ENCODE results near the gene RNF135.

Gene RNF135

DNA sequence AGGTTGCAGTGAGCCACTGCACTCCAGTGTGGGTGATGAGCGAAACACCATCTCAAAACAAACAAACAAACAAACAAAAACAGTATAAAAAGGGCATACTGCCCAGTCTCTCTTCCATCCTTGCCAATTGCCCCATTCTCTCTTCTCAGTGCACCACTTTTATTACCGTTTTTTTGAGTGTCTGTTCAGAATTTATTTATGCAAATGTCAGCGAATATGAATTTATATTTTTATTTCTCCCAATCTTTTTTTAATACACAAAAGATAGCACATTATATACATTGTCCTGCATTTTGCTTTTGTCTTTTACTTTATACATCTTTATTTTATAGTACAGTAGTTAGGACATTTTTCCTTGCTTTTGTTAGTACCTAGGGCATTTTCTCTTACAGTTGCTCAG is 19.6 kb downstream of the RNF135 start:
- H3K4me2 ChIP-seq (ENCODE audit: low read length): no peak overlapping the region
- no peak overlapping the region for H3K4me3 ChIP-seq (ENCODE audit: low read length)
- no peak overlapping the region for H3K27ac ChIP-seq (ENCODE audit: low read length)
- H3K36me3 ChIP-seq (replicated peaks; ENCODE audit: low read depth, low read length): peaks cover 15% of the 10 kb centered on the region
- no peaks in the 10 kb centered on the region for H3K4me1 ChIP-seq (ENCODE audit: low read length)
- no peaks in the 10 kb centered on the region for H3K79me2 ChIP-seq (ENCODE audit: low read length)
- no peak overlapping the region for H3K9ac ChIP-seq (ENCODE audit: low read length)
- no peaks in the 10 kb centered on the region for H3K9me3 ChIP-seq (ENCODE audit: insufficient read depth, low read length)
- no peaks in the 10 kb centered on the region for H3K27me3 ChIP-seq (ENCODE audit: low read depth, low read length)
- no peak overlapping the region for H2AFZ ChIP-seq (ENCODE audit: low read depth, low read length)
- H4K20me1 ChIP-seq (ENCODE audit: insufficient read depth, low read length): no peaks in the 10 kb centered on the region
- TF ChIP-seq, protein P1, sequence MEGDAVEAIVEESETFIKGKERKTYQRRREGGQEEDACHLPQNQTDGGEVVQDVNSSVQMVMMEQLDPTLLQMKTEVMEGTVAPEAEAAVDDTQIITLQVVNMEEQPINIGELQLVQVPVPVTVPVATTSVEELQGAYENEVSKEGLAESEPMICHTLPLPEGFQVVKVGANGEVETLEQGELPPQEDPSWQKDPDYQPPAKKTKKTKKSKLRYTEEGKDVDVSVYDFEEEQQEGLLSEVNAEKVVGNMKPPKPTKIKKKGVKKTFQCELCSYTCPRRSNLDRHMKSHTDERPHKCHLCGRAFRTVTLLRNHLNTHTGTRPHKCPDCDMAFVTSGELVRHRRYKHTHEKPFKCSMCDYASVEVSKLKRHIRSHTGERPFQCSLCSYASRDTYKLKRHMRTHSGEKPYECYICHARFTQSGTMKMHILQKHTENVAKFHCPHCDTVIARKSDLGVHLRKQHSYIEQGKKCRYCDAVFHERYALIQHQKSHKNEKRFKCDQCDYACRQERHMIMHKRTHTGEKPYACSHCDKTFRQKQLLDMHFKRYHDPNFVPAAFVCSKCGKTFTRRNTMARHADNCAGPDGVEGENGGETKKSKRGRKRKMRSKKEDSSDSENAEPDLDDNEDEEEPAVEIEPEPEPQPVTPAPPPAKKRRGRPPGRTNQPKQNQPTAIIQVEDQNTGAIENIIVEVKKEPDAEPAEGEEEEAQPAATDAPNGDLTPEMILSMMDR (IDR thresholded peaks at IDR 0.05; ENCODE audit: low read depth, low read length): no peak
- no peak for TF ChIP-seq EZH2phosphoT487 (IDR thresholded peaks at IDR 0.05; ENCODE audit: low read depth)

DNA sequence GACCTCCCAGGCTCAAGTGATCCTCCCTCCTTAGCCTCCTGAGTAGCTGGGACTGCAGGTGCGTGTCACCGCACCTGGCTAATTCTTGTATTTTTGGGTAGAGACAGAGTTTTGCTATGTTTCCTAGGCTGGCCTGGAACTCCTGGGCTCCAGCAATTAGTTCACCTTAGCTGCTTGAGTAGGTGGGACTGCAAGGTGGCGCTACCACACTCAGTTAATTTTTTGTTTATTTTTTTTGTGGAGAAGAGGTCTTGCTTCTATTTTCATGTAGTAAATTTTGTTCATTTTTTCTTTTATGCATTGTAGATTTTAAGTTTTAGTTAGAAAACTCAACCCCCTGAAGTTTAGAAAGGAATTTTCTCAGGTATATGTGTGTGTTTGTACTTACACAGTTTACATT is 21.7 kb downstream of the RNF135 start:
- Histone ChIP-seq H4K20me1 (ENCODE audit: insufficient read depth, low read length) (no peaks in the 10 kb centered on the region), H3K4me2 (ENCODE audit: low read length) (no peak overlapping the region), H2AFZ (ENCODE audit: low read depth, low read length) (no peak overlapping the region), H3K4me3 (ENCODE audit: low read length) (no peak overlapping the region), H3K79me2 (ENCODE audit: low read length) (no peaks in the 10 kb centered on the region), H3K9ac (ENCODE audit: low read length) (no peak overlapping the region), H3K4me1 (ENCODE audit: low read length) (peaks cover 6% of the 10 kb centered on the region), H3K27ac (ENCODE audit: low read length) (no peak overlapping the region), H3K27me3 (ENCODE audit: low read depth, low read length) (no peaks in the 10 kb centered on the region), H3K9me3 (ENCODE audit: insufficient read depth, low read length) (no peaks in the 10 kb centered on the region), H3K36me3 (replicated peaks; ENCODE audit: low read depth, low read length) (peaks cover 21% of the 10 kb centered on the region)
- no peak for TF ChIP-seq EZH2phosphoT487 (IDR thresholded peaks at IDR 0.05; ENCODE audit: low read depth)
- TF ChIP-seq, protein P1 (IDR thresholded peaks at IDR 0.05; ENCODE audit: low read depth, low read length): no peak

DNA sequence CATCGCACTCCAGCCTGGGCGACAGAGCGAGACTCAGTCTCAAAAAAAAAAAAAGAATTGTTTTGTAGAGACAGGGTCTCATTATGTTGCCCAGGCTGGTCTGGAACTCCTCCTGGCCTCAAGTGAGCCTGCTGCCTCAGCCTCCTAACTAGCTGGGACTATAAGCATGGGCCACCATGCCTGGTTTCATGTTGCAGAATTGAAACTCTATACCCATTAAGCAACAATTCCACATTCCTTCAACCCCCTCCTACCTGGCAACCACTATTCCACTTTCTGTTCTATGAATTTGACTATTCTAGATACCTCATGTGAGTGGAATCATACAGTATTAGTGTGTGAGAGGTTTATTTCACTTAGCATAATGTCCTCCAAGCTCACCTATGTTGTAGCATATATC is 24.5 kb downstream of the RNF135 start:
- Histone ChIP-seq H3K4me3 (ENCODE audit: low read length) (no peak overlapping the region), H3K9me3 (ENCODE audit: insufficient read depth, low read length) (no peaks in the 10 kb centered on the region), H3K4me1 (ENCODE audit: low read length) (peaks cover 6% of the 10 kb centered on the region), H2AFZ (ENCODE audit: low read depth, low read length) (no peak overlapping the region), H3K27ac (ENCODE audit: low read length) (no peak overlapping the region), H3K27me3 (ENCODE audit: low read depth, low read length) (no peaks in the 10 kb centered on the region), H3K9ac (ENCODE audit: low read length) (no peak overlapping the region), H3K4me2 (ENCODE audit: low read length) (no peak overlapping the region), H3K79me2 (ENCODE audit: low read length) (no peaks in the 10 kb centered on the region), H3K36me3 (replicated peaks; ENCODE audit: low read depth, low read length) (peaks cover 33% of the 10 kb centered on the region), H4K20me1 (ENCODE audit: insufficient read depth, low read length) (no peaks in the 10 kb centered on the region)
- TF ChIP-seq, protein P1 (IDR thresholded peaks at IDR 0.05; ENCODE audit: low read depth, low read length): no peak
- no peak for TF ChIP-seq EZH2phosphoT487 (IDR thresholded peaks at IDR 0.05; ENCODE audit: low read depth)

DNA sequence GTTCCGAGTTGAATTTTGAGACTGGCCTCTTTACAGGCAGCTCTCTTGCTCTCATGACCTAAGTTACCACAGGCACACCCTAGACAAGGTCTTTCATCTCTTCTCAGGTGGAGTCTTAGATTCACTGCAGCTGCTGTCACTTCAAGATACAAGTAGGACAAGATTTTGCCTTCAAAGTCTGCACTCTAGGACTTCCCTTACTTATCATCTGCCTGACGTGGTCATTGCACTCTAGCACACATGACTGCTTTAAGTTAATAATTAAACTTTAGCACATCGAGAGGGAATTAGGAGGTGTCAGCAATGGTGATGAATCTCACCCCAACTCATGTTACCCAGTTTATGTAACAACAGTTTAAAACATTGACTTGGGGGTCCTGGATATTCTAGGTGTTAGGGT is 25.6 kb downstream of the RNF135 start:
- TF ChIP-seq, protein P1 (IDR thresholded peaks at IDR 0.05; ENCODE audit: low read depth, low read length): no peak
- no peak for TF ChIP-seq EZH2phosphoT487 (IDR thresholded peaks at IDR 0.05; ENCODE audit: low read depth)
- Histone ChIP-seq H4K20me1 (ENCODE audit: insufficient read depth, low read length) (no peaks in the 10 kb centered on the region), H3K27ac (ENCODE audit: low read length) (no peak overlapping the region), H3K4me1 (ENCODE audit: low read length) (peaks cover 6% of the 10 kb centered on the region), H3K27me3 (ENCODE audit: low read depth, low read length) (no peaks in the 10 kb centered on the region), H3K9ac (ENCODE audit: low read length) (no peak overlapping the region), H3K36me3 (replicated peaks; ENCODE audit: low read depth, low read length) (peaks cover 28% of the 10 kb centered on the region), H3K4me2 (ENCODE audit: low read length) (no peak overlapping the region), H2AFZ (ENCODE audit: low read depth, low read length) (no peak overlapping the region), H3K79me2 (ENCODE audit: low read length) (no peaks in the 10 kb centered on the region), H3K9me3 (ENCODE audit: insufficient read depth, low read length) (no peaks in the 10 kb centered on the region), H3K4me3 (ENCODE audit: low read length) (no peak overlapping the region)
